ENCODE measurements around the gene ZNF638. TPM values are rescaled to one million over a fixed set of nuclear protein-coding genes. Genes with fewer than 3 reads are reported as not detected.

Gene ZNF638
- total and polyA plus RNA-seq, 3 donors from 2014 or later = 65.0 to 226 (median 207) TPM

DNA sequence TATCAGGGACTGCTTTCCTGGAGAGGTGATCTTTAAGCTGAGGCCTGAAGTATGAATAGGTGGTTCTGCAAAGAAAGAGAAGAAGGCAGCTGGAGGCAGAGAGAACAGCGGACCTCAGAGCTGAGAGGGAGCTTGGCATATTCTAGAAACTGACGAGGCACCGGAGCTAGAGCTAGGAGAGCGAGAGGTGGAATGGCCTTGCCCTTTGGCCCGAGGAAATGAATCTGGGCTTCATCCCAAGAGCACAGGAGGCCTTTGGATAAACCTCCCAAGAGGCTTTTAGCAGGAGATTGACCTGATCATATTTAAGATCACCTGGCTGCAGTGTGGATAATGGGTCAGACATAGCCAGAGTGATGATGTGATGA is 129.7 kb downstream of the ZNF638 start:
- DNase-seq = no peak
- no peak overlapping the region for H3K4me3 ChIP-seq
- H3K4me1 ChIP-seq = no peaks in the 10 kb centered on the region
- TF ChIP-seq CTCF (IDR thresholded peaks at IDR 0.05) (no peak), POLR2A (IDR thresholded peaks at IDR 0.05) (no peak)
- 43 to 62% methylated on average over 5 of the region's 5 CpGs for WGBS, 2 donors
- no peak overlapping the region for H3K27ac ChIP-seq
- no peaks in the 10 kb centered on the region for H3K27me3 ChIP-seq
- no peaks in the 10 kb centered on the region for H3K36me3 ChIP-seq (ENCODE audit: low read depth, missing control alignments)
- no peaks in the 10 kb centered on the region for H3K9me3 ChIP-seq
- intact Hi-C loops (cut with DNase I; ENCODE audit: low total_unique reads) = no loop called here

- TF ChIP-seq POLR2A (IDR thresholded peaks at IDR 0.05) = no peak
- no peak for TF ChIP-seq CTCF (IDR thresholded peaks at IDR 0.05)
- DNase-seq = no peak
- intact Hi-C loops (cut with DNase I; ENCODE audit: low total_unique reads) = no loop called here
- no peak overlapping the region for H3K4me3 ChIP-seq
- no peak overlapping the region for H3K27ac ChIP-seq
- H3K36me3 ChIP-seq (ENCODE audit: low read depth, missing control alignments) = no peaks in the 10 kb centered on the region
- H3K27me3 ChIP-seq = no peaks in the 10 kb centered on the region
- H3K9me3 ChIP-seq = no peaks in the 10 kb centered on the region
- no peaks in the 10 kb centered on the region for H3K4me1 ChIP-seq
- WGBS, 2 donors = 96 to 98% methylated on average over 3 to 7 of the region's 8 CpGs
Measured at GRCh38 chr2:71462056-71462605, 130.5 kb downstream of the ZNF638 start.

- Histone ChIP-seq H3K36me3 (ENCODE audit: low read depth, missing control alignments) (no peaks in the 10 kb centered on the region), H3K27ac (no peak overlapping the region), H3K4me1 (no peaks in the 10 kb centered on the region), H3K9me3 (no peaks in the 10 kb centered on the region), H3K27me3 (no peaks in the 10 kb centered on the region), H3K4me3 (no peak overlapping the region)
- 92 to 98% methylated on average over 4 to 5 of the region's 5 CpGs for WGBS, 2 donors
- TF ChIP-seq CTCF (IDR thresholded peaks at IDR 0.05) = no peak
- no peak for TF ChIP-seq POLR2A (IDR thresholded peaks at IDR 0.05)
- intact Hi-C loops (cut with DNase I; ENCODE audit: low total_unique reads) = no loop called here
- DNase-seq = no peak
Measured at GRCh38 chr2:71462641-71463341, 131.2 kb downstream of the ZNF638 start.

DNA sequence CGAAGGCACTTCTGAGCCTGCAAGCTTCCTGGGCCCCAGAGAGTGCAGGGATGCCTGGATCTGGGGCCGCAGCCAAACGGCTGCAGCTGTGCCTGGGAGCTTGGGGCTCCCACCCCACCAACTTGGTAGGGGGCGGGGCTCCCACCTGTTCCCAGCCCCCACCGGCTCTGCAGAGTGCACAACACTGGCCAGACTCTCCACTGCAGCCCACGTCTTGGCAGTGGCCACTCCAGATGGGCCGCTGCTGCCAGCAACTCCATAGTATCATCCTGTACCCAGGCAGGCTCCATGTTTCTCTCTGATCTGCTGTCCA is 131.7 kb downstream of the ZNF638 start:
- Histone ChIP-seq H3K4me1 (no peaks in the 10 kb centered on the region), H3K4me3 (no peak overlapping the region), H3K9me3 (no peaks in the 10 kb centered on the region), H3K27ac (no peak overlapping the region), H3K27me3 (no peaks in the 10 kb centered on the region), H3K36me3 (ENCODE audit: low read depth, missing control alignments) (no peaks in the 10 kb centered on the region)
- WGBS, 2 donors = 86 to 95% methylated on average over 6 to 7 of the region's 7 CpGs
- no peak for DNase-seq
- intact Hi-C loops (cut with DNase I; ENCODE audit: low total_unique reads) = no loop called here
- no peak for TF ChIP-seq CTCF (IDR thresholded peaks at IDR 0.05)

GRCh38 chr2:71464389-71464788 is 132.8 kb downstream of the ZNF638 start:
- no peak overlapping the region for H3K4me3 ChIP-seq
- WGBS, 2 donors = 76 to 82% methylated on average over 6 of the region's 6 CpGs
- no peaks in the 10 kb centered on the region for H3K9me3 ChIP-seq
- H3K27ac ChIP-seq = no peak overlapping the region
- no peaks in the 10 kb centered on the region for H3K4me1 ChIP-seq
- intact Hi-C loops (cut with DNase I; ENCODE audit: low total_unique reads) = no loop called here
- H3K36me3 ChIP-seq (ENCODE audit: low read depth, missing control alignments) = no peaks in the 10 kb centered on the region
- no peak for TF ChIP-seq CTCF (IDR thresholded peaks at IDR 0.05)
- TF ChIP-seq POLR2A (IDR thresholded peaks at IDR 0.05) = no peak
- DNase-seq = no peak
- H3K27me3 ChIP-seq = no peaks in the 10 kb centered on the region
